GM19395 (cell line): ENCODE measurements around the gene EVX2.

ENCODE experiments used
- ATAC-seq: cut with Tn5 transposase; IDR thresholded peaks from one replicate; pipeline ENCODE4 v1.9.1; 2021; ENCODE audit warnings: mild to moderate bottlenecking, moderate library complexity; ENCODE audit not compliant: unreplicated experiment

Gene EVX2

DNA sequence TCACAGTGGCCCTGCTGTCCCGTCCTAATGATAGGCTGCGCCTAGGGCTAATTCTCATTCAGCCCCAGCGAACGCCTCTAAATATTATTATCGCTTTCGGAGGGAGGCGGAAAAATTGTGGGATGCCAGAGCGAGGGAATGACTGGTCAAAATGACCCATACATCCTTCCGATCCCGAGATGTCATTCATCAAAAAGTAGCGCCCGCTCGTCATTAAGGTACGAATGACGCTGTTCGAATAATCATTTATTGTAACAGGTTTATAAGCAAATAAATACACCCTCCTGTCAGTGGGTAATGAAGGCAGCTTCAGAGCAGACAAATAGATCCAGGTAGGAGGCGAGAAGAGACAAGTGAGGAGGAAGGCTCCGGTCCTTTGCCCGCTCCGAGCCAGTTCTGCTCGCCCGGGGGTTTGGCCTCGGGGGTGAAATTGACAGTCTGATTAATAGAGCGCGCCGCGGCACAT, at the start of gene EVX2:
TSS of gene EVX2 (minus strand) at position 167 of the 466 bp plus-strand sequence. CDS start 186 bp downstream, outside the sequence.
- no peak for ATAC-seq

DNA sequence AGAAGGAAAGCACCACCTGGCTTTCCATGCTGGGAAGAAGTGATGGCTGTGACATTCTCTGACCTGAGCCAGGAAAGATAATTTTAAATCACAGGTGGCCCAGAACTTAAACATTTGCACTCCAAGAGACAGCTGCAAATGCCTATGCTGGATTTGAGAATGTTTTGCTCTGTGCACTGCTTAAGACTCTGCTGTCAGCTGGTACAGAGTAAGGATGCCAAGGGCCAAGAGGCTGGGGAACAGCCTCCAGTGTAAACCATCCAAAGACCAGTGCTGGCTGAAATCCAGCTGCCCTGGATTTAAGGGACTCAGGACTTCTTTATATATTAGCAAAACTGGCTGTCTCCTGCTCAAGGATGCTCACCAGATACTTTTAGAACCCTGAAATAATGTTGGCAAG, 49.6 kb upstream of the EVX2 start:
- no peak for ATAC-seq

DNA sequence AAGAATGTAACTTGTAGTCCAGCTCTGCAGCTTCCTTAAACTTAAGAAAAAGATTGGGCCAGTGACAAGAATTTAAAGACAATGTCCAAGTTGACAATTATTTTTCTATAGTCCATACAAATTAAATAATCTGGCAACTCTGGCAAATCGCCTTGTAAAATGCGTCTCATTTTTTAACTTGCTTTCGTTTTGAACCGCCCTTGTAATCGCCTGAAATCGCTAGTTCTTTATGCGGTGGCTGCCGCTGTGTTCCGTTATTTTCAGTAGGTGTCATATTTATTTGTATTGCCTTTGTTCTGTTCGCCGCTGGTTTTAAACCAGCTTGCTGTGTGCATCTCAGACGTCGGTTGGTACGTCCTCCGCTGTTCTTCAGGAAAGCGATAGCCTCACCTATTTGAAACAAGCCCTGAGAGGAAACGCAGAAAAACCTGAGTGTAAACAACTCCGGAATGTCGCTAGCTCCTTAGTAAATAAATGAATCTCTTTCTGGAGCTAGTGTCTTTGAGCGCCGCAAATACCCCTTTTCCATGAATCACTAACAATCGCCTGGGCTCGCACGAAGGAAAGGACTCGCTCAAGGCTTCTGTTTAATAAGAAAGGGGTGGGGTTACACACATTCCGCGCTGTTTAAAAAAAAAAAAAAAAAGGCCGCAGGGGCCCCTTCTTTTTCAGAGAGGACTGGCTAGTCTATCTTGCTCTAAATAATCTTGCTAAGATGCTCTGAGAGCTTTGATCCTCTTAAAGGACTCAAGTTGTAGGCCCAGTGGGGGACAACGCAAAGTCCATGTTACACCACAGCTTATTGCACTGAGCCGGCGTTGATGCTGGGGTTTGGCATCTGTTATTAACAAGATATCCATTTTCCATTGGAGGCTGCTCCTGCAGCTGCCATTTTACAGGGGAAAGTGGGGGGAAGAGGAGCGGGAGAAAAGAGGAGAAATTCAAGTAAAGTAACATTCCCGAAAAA, 48.7 kb upstream of the EVX2 start:
- ATAC-seq = no peak

DNA sequence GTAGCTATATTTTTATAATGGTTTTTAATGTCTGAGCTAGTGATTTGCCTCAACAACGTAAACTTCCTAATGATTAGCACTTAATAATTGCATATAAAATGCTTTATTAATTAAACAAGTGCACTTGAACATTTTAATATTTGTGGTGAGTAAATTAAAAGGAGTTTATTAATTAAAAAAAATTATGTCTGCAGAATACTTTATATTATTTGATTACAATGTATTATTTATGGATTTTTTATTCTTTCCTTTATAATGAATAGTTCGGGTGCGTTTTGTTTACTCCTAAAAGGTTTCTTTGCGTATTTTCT, 48.0 kb upstream of the EVX2 start:
- ATAC-seq = no peak

DNA sequence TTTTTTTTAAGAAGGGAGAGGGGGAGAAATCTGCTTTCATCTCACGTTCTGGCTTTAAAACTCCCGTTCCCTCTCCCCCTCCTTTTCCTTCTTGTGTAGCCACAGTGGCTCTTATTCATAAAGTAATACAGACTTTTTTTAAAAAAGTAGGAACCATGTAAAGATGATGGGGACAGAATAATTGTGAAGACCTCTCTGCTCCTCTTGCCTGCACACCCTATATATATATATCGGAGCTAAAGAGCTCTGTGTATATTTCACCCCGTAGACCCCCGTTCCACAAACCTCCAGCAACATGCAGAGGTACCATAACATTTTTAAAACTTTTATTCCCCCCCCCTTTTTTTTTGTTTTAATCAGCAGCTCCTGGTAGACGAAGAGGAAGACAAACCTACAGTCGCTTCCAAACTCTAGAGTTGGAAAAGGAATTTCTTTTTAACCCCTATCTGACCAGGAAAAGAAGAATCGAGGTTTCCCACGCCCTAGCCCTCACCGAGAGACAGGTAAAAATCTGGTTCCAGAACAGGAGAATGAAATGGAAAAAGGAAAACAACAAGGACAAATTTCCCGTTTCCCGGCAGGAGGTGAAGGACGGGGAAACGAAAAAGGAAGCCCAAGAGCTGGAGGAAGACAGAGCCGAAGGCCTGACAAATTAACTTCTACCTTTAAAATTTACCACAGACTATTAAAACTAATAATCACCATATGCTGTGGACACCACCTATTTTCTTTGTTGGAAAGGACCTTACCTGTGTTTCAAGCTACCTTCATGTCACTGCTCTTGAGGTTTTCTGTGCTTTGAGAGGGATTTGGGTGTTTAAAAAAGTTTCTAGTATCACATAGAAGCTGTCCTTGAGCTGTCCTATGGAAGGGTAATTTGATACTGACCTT, 47.4 kb upstream of the EVX2 start:
- ATAC-seq = no peak

DNA sequence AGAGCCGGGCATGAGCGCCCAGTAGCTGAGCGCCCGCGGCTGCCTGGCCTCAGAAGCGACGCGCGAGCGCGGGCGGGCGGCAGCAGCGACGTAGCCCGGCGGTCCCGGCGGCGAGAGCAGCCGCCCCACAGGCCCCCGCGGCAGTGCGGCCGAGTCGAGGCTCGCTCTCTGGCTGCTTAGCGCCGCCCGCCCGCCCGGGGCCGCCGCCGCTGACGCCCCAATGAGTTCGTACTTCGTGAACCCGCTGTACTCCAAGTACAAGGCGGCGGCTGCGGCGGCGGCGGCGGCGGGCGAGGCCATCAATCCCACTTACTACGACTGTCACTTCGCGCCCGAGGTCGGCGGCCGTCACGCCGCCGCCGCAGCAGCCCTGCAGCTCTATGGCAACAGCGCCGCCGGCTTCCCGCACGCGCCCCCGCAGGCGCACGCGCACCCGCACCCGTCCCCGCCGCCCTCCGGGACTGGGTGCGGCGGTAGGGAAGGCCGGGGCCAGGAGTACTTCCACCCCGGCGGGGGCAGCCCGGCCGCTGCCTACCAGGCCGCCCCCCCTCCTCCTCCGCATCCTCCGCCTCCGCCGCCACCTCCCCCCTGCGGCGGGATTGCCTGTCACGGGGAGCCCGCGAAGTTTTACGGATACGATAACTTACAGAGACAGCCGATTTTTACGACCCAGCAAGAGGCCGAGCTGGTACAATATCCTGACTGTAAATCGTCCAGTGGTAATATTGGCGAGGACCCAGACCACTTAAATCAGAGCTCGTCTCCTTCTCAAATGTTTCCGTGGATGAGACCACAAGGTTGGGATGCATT, 46.6 kb upstream of the EVX2 start:
- ATAC-seq = no peak

DNA sequence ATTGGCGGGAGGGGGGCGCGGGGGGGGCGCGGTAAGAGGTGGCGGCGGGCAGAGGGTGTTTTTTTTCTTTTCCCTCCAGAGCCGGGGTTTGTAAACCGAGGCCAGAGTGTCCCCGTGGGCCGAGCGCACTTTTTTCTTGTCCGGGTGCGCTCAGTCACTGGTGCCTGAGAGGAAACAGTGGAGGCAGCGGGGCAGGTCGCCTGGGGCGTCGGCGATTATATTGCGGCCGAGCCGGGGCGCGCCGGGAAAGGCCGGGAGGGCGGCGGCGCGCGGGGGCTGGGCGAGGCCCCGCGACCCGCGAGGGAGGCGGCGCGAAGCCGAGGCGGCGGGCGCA, 46.0 kb upstream of the EVX2 start:
- ATAC-seq = no peak

DNA sequence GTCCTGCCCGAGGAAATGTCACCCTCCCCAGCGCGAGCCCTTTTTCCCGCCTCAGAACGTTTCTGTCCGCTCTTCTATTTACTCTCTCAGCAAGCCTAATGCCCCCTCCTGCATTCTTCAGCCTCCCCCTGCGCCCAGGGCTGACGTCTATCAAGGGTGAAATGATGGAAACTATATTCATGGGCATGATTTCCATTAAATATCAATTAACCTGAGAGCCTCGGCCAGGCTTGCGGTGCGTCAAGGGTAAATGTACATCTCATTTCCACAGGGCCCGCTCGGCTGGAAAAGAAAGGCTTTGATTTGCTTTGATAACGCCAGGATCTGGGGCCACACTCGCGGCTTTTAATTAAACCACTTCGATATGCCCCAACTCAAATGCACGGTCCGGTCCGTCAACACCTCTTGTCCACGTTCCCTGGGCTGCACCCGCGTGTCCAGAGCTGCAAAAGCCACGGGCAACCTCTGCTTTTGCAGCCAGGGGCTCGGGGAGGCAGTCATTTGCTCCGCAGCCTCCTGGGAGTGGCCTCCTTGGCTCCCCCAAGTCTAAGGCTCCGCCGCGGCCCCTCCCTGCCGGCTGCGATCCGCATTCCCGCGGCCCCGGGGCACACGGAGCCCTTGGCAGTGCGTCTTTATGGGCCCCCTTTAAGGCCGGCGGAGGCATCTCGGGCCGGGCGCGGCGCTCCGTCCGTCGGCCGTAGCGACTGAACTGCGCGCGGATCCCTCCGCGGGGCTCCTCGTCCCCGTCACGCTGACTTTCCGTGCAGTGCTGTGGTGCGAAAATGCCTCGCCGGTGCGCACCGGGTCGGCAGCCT, 45.4 kb upstream of the EVX2 start, which contains the start of gene HOXD8:
TSS of gene HOXD8 (plus strand) at position 724 of the 815 bp plus-strand sequence. CDS start 662 bp downstream, outside the sequence.
- no peak for ATAC-seq

DNA sequence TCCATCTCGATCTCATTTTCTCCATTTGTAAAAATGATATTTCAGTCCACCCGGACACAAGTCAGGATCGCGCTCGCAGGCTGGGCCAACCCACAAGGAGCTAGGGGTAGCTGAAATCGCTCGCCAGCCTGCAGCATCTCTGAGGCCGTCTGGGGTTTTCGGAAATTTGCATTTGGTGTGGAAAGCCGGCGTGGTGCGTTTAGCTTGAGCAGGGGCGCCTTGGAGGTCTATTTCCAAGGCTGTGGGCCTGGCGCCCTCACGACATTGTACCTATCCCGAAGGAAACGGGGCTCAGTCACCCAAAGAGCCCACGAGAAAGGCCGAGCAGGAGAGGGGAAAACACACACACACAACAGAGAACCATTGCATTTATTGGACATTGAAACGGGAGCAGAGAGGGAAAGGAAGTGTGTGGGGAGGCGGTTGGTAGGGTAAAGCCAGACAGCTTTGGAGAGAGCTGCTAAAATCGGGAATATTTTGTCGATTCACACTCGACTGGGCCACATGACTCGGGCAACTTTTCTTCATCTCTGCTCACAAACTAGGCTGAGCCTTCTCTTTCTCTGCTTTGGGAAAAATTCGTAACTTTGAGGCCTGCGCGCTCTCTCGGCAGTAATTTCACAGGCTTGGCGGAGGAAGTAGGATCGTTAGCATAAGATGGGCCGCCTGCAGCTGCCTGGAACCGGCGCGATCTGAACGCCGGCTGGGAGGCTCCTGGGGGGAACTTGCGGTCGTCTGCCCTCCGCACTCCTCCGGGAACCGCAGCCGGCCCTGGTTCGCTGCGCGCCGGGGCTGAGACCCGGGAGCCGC, 44.6 kb upstream of the EVX2 start:
- ATAC-seq = no peak

DNA sequence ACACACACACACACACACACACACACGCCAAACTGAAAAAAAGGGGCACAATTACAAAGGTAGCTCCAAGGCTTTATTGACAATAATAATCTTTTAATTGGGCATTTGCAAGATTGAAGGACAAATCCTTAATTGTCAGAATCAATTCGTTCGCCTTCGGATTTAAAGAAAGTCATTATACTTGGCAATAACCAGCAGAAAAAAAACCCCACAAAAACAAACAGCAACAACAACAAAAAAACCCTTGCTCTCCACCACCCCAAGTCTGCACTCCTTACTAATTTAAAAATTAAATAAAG, 44.0 kb upstream of the EVX2 start:
- no peak for ATAC-seq

DNA sequence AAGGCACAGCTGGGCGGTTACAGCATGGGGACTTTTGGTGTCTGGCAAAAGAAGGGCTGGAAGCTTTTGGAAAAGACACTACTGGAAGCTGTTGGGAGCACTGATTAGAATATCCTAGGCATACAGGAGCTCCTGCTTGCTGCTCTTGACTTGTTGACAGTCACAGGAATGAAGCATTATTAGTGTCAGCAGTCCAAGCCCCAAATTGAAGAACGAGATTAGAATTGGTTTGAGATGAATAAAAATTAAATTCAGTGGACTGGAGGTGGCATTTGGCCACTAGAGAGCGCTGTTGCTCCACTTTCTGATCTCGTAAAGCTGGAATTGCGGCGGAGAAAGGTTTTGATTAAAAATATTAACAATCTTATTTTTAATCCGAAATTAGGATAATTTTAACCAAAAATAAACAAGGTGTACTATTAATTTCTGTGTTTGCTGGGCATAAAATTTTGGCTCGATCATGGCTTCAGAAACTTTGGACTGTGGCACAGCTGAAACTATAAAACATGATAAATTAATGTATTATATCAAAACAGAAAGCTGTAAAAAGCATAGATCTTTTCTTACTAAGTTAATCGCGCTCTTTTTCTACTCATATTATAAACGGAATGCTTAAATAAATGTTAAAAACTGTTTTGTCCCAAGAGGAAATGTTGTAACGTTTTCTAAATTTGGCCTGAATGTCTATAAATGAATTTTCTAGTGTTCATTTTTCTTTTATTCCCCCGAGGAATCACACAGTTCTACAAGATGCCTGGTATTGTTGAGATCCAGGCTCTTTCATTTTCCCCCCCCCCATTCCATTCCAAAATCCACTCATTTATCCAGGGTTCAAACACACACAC, 43.4 kb upstream of the EVX2 start:
- no peak for ATAC-seq

DNA sequence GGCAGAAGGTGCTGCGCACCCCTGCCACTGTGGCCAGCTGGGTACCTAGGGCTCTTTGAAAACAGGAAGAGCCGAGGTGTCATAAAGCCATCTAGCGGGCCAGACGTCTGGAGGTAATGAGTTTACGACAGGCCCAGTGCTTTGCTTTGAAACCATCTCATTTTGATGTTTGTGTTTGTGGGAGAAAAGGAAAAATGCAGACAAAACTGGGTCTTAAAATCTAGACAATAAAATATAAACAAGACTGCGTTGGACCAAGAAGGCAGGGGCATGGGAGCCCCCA, 42.0 kb upstream of the EVX2 start:
- no peak for ATAC-seq

DNA sequence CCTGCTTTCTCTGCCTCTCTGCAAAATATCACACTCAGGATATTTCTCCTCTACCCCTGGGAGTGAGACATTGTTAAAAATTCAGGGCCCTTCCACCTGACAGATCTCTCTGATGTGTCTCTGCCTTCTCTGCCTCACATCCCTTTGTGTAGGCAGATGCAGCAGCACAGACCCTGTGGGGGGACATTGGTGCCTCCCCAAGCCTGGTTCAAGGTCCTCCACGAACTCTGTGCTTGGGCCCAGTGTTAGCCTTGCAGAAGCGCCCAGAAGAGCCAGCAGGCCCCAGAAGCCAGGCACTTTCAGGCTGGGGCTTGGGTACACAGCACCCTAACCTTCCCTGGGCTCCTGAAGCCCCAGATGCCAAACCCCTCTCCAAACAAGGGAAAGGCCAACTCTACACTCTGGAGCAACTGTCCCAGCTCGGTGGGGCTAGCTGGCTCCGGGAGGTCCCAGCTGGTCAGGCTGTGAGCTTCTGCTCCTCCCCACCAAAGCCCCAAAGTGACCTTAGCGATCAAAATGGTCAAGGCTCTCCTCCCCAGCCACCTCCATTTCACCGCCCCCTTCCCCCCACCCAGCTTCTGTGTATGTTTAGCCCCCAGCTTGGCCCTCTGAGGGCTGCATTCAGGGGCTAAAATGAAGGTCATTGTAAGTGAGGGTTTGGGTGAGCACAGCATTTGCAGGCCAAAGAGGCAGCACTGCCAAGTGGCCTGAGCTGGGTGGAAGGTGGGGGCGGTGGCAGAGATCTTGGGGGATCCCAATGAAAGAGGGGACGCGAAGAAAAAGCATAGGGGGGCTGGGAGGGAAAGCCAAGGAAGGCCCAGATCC, 41.4 kb upstream of the EVX2 start:
- no peak for ATAC-seq

DNA sequence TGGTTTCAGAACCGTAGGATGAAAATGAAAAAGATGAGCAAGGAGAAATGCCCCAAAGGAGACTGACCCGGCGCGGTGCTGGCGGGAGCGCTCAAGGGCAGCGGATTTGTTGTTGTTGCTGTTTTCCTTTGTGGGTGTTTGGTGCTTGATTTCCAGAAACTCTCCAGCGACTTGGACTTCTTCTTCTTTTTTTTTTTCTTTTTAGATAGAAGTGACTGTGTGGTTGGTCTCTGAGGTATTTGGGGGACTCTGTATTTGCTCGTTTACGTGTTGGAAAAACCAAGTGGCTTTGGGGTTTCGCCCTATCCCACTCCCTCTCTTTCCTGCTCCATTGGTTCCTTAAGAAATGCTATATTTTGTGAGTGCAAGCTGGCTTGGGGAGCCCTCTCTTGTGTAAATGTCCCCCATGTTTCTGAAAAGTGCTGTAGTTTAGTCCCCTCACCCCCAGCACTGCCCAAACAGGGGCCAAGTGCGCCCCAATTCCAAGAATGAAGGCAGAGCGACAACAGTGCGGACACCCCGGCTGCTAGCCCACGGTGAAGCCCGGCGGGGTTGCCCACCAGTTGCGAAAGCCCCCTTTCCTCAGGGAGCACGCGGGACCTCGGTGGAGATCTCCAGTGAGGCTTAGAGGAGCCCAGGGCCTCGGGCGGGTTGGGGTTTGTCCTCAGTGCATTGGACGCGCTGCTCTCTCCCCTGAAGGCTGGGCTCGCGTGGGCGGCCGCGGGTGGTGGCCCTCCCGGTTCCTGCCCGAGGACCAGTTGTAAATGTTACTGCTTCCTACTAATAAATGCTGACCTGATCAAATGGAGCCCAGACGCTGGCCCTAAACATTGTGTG, 40.6 kb upstream of the EVX2 start:
- no peak for ATAC-seq

DNA sequence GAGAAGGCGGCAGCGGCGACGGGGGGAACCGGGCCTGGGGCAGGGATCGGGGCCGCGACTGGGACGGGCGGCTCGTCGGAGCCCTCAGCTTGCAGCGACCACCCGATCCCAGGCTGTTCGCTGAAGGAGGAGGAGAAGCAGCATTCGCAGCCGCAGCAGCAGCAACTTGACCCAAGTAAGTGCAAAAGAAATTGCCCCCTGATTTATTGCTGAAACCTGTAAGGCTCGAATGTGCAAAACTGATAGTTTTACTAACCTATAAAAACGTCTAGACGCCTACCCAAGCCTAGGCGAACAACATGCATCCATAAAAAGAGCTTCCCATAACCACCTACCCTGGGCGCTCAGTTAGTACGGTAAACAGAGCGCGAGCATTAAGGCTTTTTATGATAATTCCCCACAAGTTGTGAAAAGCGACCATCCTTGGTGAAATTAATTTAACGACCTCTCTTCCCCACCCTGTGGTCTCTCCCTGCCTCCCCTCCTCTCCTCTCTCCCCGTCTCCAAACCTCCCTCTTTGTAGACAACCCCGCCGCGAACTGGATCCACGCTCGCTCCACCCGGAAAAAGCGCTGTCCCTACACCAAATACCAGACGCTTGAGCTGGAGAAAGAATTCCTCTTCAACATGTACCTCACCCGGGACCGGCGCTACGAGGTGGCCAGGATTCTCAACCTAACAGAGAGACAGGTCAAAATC, 39.8 kb upstream of the EVX2 start:
- ATAC-seq = no peak

DNA sequence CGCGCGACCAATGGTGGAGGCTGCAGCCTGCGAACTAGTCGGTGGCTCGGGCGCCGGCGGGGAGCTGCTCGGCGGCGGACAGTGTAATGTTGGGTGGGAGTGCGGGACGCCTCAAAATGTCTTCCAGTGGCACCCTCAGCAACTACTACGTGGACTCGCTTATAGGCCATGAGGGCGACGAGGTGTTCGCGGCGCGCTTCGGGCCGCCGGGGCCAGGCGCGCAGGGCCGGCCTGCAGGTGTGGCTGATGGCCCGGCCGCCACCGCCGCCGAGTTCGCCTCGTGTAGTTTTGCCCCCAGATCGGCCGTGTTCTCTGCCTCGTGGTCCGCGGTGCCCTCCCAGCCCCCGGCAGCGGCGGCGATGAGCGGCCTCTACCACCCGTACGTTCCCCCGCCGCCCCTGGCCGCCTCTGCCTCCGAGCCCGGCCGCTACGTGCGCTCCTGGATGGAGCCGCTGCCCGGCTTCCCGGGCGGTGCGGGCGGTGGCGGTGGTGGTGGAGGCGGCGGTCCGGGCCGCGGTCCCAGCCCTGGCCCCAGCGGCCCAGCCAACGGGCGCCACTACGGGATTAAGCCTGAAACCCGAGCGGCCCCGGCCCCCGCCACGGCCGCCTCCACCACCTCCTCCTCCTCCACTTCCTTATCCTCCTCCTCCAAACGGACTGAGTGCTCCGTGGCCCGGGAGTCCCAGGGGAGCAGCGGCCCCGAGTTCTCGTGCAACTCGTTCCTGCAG, 39.1 kb upstream of the EVX2 start, which contains the start of gene HOXD9:
TSS of gene HOXD9 (plus strand) at position 37 of the 728 bp plus-strand sequence. CDS start at position 87, 50 bp downstream.
- ATAC-seq = no peak
